K562 (cell line): ENCODE results near the gene TMEM108.

ENCODE experiments used
- ARID3A ChIP-seq: IDR thresholded peaks from 2 replicates; pipeline ENCODE4 v1.6.1; 2012; ENCODE audit warnings: low read depth, low read length, improper control_type of control experiment, borderline replicate concordance
- ARNT ChIP-seq, 2 experiments: fragments of 450-650 bp; IDR thresholded peaks; 2 replicates each; pipeline ENCODE4 v1.6.1; 2016; ENCODE audit warnings: mild to moderate bottlenecking in 1 of 2
- ATF3 ChIP-seq, 2 experiments: fragments of 450-650 bp in 1 of 2; sonication (generic) in 1 of 2; formaldehyde crosslinking in 1 of 2; IDR thresholded peaks in 1 of 2; conservative IDR thresholded peaks in 1 of 2; 2 replicates each; pipeline versions ENCODE4 v1.6.1 to v1.8.1; 2016 to 2023; ENCODE audit warnings: mild to moderate bottlenecking in 2 of 2, moderate library complexity in 2 of 2, inconsistent platforms in 1 of 2, missing genetic modification reagents in 1 of 2
- CTCF ChIP-seq, 3 experiments: IDR thresholded peaks in 2 of 3; conservative IDR thresholded peaks in 1 of 3; 2 replicates each; pipeline ENCODE4 v1.5.1; 2011 to 2012; ENCODE audit warnings: low read length in 3 of 3, mild to moderate bottlenecking in 3 of 3, control low read depth in 2 of 3, improper control_type of control experiment in 1 of 3, inconsistent platforms in 1 of 3, low read depth in 1 of 3, mixed read lengths in 1 of 3, moderate library complexity in 1 of 3; ENCODE audit not compliant: insufficient read depth in 2 of 3
- MYNN ChIP-seq, 2 experiments: sonication (generic); formaldehyde crosslinking in 1 of 2; IDR thresholded peaks; 2 replicates each; pipeline versions ENCODE4 v1.5.0 to v1.6.1; 2016 to 2020; ENCODE audit warnings: antibody characterized with exemption in 1 of 2, missing genetic modification reagents in 1 of 2
- NR1H2 ChIP-seq: sonication (generic); formaldehyde crosslinking; IDR thresholded peaks from 2 replicates; pipeline ENCODE4 v1.4.0; 2020; ENCODE audit warnings: mild to moderate bottlenecking, missing genetic modification reagents
- NR2C2 ChIP-seq, 2 experiments: fragments of 200-800 bp in 1 of 2; sonication (Bioruptor generic) in 1 of 2; sonication (generic) in 1 of 2; formaldehyde crosslinking in 1 of 2; IDR thresholded peaks; 2 replicates each; pipeline versions ENCODE4 v1.6.1 to v1.8.0; 2016 to 2022; ENCODE audit warnings: mild to moderate bottlenecking in 1 of 2, missing compliant biosample characterization in 1 of 2, missing genetic modification characterization in 1 of 2, missing genetic modification reagents in 1 of 2
- PHB ChIP-seq: fragments of 250-450 bp; sonication (Bioruptor Pico); IDR thresholded peaks from 2 replicates; pipeline ENCODE4 v1.5.0; 2021
- SIN3A ChIP-seq, 2 experiments: fragments of 150-350 bp in 1 of 2; IDR thresholded peaks; 2 replicates each; pipeline ENCODE4 v1.6.1; 2011 to 2016; ENCODE audit warnings: borderline replicate concordance in 2 of 2, low read depth in 2 of 2, low read length in 2 of 2, mild to moderate bottlenecking in 2 of 2, moderate library complexity in 2 of 2; ENCODE audit not compliant: control insufficient read depth in 1 of 2
- TCF7L2 ChIP-seq: fragments of 150-350 bp; IDR thresholded peaks from 2 replicates; pipeline ENCODE4 v1.6.1; 2016; ENCODE audit warnings: low read depth, mild to moderate bottlenecking, low read length, moderate library complexity
- ZNF592 ChIP-seq: fragments of 450-650 bp; IDR thresholded peaks from 2 replicates; pipeline ENCODE4 v1.6.1; 2017; ENCODE audit warnings: antibody characterized with exemption, mild to moderate bottlenecking

GRCh38 chr3:133282236-133282635, 244.0 kb downstream of the TMEM108 start:
- TF ChIP-seq CTCF (IDR thresholded peaks at IDR 0.05 in 2 of 3, conservative IDR thresholded peaks at IDR 0.05 in 1 of 3; ENCODE audit: insufficient read depth in 2 of 3, low read depth in 1 of 3, low read length in 3 of 3) (no peak), ATF3 (IDR thresholded peaks at IDR 0.05) (no peak), ATF3 (CRISPR knock-in tag; conservative IDR thresholded peaks at IDR 0.05) (no peak), ZNF592 (no peak), SIN3A (IDR thresholded peaks at IDR 0.05; ENCODE audit: borderline replicate concordance in 2 of 2, control insufficient read depth in 1 of 2, low read depth in 2 of 2, low read length in 2 of 2) (no peak), NR1H2 (CRISPR knock-in tag) (no peak), NR2C2 (CRISPR knock-in tag; IDR thresholded peaks at IDR 0.05) (no peak), NR2C2 (tag; IDR thresholded peaks at IDR 0.05) (no peak), ARID3A (no peak), PHB (no peak), TCF7L2 (no peak), MYNN (IDR thresholded peaks at IDR 0.05) (no peak), MYNN (CRISPR knock-in tag; IDR thresholded peaks at IDR 0.05) (no peak), ARNT (IDR thresholded peaks at IDR 0.05) (no peak)
